Keratinocyte (primary cell): ENCODE results near the gene TXN. TPM values are rescaled to one million over a fixed set of nuclear protein-coding genes. Genes with fewer than 3 reads are reported as not detected.
A peak's percentile ranks its signal among the peaks of the same experiment; 100 is the strongest.

ENCODE experiments used
- DNase-seq: peaks from one replicate; pipeline ENCODE4 v3.0.0-alpha.2; 2011; ENCODE audit warnings: low read depth, missing footprints, low spot score
- FAIRE-seq: peaks from 2 replicates; lab custom pipeline; 2011; peaks lifted over from hg19 to GRCh38; lab: Jason Lieb, UNC
- H2AFZ ChIP-seq: 2 replicates; pipeline ENCODE4 v1.6.0; 2012; ENCODE audit warnings: low read length, control low read depth, inconsistent platforms; ENCODE audit not compliant: control insufficient read depth
- H3K27ac ChIP-seq: 2 replicates; pipeline ENCODE4 v1.5.1; 2011; ENCODE audit warnings: low read length; ENCODE audit not compliant: control insufficient read depth, insufficient read depth
- H3K27me3 ChIP-seq: 3 replicates; pipeline ENCODE4 v1.6.0; 2011; ENCODE audit warnings: low read length; ENCODE audit not compliant: control insufficient read depth, insufficient read depth; ENCODE audit errors: extremely low read depth
- H3K36me3 ChIP-seq, 2 experiments: 2 replicates in 1 of 2; 3 replicates in 1 of 2; pipeline ENCODE4 v1.5.1; 2011; ENCODE audit warnings: low read length in 2 of 2, mild to moderate bottlenecking in 1 of 2; ENCODE audit not compliant: control insufficient read depth in 2 of 2, insufficient read depth in 2 of 2; ENCODE audit errors: extremely low read depth in 1 of 2
- H3K4me1 ChIP-seq: 3 replicates; pipeline ENCODE4 v1.5.1; 2011; ENCODE audit warnings: low read length; ENCODE audit not compliant: control insufficient read depth, insufficient read depth; ENCODE audit errors: extremely low read depth
- H3K4me2 ChIP-seq: 3 replicates; pipeline ENCODE4 v1.6.0; 2011; ENCODE audit warnings: low read depth, low read length; ENCODE audit not compliant: control insufficient read depth, insufficient read depth; ENCODE audit errors: extremely low read depth
- H3K4me3 ChIP-seq, 3 experiments: fragments of 200-600 bp in 1 of 3; sonication (generic) in 1 of 3; 2 replicates in 2 of 3; 3 replicates in 1 of 3; pipeline ENCODE4 v1.5.1; 2011 to 2016; ENCODE audit warnings: low read length in 3 of 3, mild to moderate bottlenecking in 3 of 3, control low read depth in 2 of 3, inconsistent platforms in 1 of 3, low read depth in 1 of 3, mixed read lengths in 1 of 3, mixed run types in 1 of 3, moderate library complexity in 1 of 3; ENCODE audit not compliant: control insufficient read depth in 2 of 3, insufficient read depth in 2 of 3; ENCODE audit errors: extremely low read depth in 1 of 3
- H3K79me2 ChIP-seq: 2 replicates; pipeline ENCODE4 v1.6.0; 2012; ENCODE audit warnings: low read length; ENCODE audit not compliant: control insufficient read depth, insufficient read depth
- H3K9ac ChIP-seq: 3 replicates; pipeline ENCODE4 v1.6.0; 2011; ENCODE audit warnings: low read length; ENCODE audit not compliant: control insufficient read depth, insufficient read depth; ENCODE audit errors: extremely low read depth
- H3K9me1 ChIP-seq: 3 replicates; pipeline ENCODE4 v1.6.0; 2011; ENCODE audit warnings: low read length; ENCODE audit not compliant: control insufficient read depth, insufficient read depth; ENCODE audit errors: extremely low read depth
- H3K9me3 ChIP-seq: 2 replicates; pipeline ENCODE4 v1.5.1; 2012; ENCODE audit warnings: low read depth, low read length; ENCODE audit not compliant: control insufficient read depth
- H4K20me1 ChIP-seq: 3 replicates; pipeline ENCODE4 v1.6.0; 2011; ENCODE audit warnings: low read length; ENCODE audit not compliant: control insufficient read depth, insufficient read depth; ENCODE audit errors: extremely low read depth
- CTCF ChIP-seq, 3 experiments: IDR thresholded peaks in 1 of 3; conservative IDR thresholded peaks in 1 of 3; optimal IDR thresholded peaks in 1 of 3; 2 replicates in 2 of 3; 3 replicates in 1 of 3; pipeline versions ENCODE3 to v1.5.1; 2011; ENCODE audit warnings: low read length in 3 of 3, mild to moderate bottlenecking in 3 of 3, moderate library complexity in 2 of 3, control low read depth in 1 of 3, inconsistent platforms in 1 of 3; ENCODE audit not compliant: insufficient read depth in 2 of 3; ENCODE audit errors: extremely low read depth in 1 of 3
- EZH2 ChIP-seq: IDR thresholded peaks from one replicate; pipeline ENCODE4 v1.6.1; 2012; ENCODE audit warnings: inconsistent platforms, mild to moderate bottlenecking, low read length, moderate library complexity
- dilution Hi-C: fragments of 300-500 bp; cut with MboI; formaldehyde crosslinking; loops from one replicate; pipeline ENCODE4 v1.7.0; 2020; ENCODE audit warnings: low sequenced_read_pairs; ENCODE audit not compliant: extremely low pct_ligation_motif_present
- polyA plus RNA-seq, 5 experiments: library from polyadenylated mRNA; depleted of rRNA in 3 of 5; stranded (reverse) in 3 of 5; stranded (forward) in 1 of 5; unstranded in 1 of 5; fragments of >200 nt; gene quantifications; 1 replicate in 1 of 5; 2 replicates in 3 of 5; 3 replicates in 1 of 5; pipeline versions ENCODE4 v1.2.1 to v1.2.3, GENCODE V29; 2011 to 2012; ENCODE audit warnings: missing spikeins in 2 of 5, low read depth in 1 of 5, low replicate concordance in 1 of 5

The TXN gene
- polyA plus RNA-seq, 1 donor (not counting 4 experiments of a cell fraction or from before 2014, with no cell fraction given) = 1,127 TPM

GRCh38 chr9:110241260-110241857 lies 14.9 kb downstream of the TXN start:
- Histone ChIP-seq H3K4me3 (no peak overlapping the region), H2AFZ (no peak overlapping the region), H3K36me3 (peaks cover 8 to 21% of the 10 kb centered on the region in 2 experiments), H3K4me2 (peak overlapping the region; percentile 17), H4K20me1 (peaks cover 3% of the 10 kb centered on the region), H3K9me1 (no peaks in the 10 kb centered on the region), H3K9me3 (no peaks in the 10 kb centered on the region), H3K4me1 (peaks cover 17% of the 10 kb centered on the region), H3K27me3 (no peaks in the 10 kb centered on the region), H3K79me2 (peaks cover 3% of the 10 kb centered on the region), H3K27ac (peak overlapping the region; percentile 36), H3K9ac (no peak overlapping the region)
- FAIRE-seq (peak; percentile 23), DNase-seq (no peak)
- dilution Hi-C loops = no loop called here
- no peak for TF ChIP-seq EZH2
- TF ChIP-seq CTCF (optimal IDR thresholded peaks at IDR 0.05 in 1 of 3, IDR thresholded peaks at IDR 0.05 in 1 of 3, conservative IDR thresholded peaks at IDR 0.05 in 1 of 3; ENCODE audit: extremely low read depth in 1 of 3, insufficient read depth in 2 of 3, low read length in 3 of 3) = no peak

GRCh38 chr9:110240198-110240597 lies 16.1 kb downstream of the TXN start:
- Histone ChIP-seq H3K4me2 (no peak overlapping the region), H3K36me3 (peaks cover 2 to 19% of the 10 kb centered on the region in 2 experiments), H2AFZ (no peak overlapping the region), H4K20me1 (peaks cover 3% of the 10 kb centered on the region), H3K9me3 (no peaks in the 10 kb centered on the region), H3K4me3 (no peak overlapping the region), H3K9ac (no peak overlapping the region), H3K79me2 (no peaks in the 10 kb centered on the region), H3K27me3 (no peaks in the 10 kb centered on the region), H3K9me1 (no peaks in the 10 kb centered on the region), H3K4me1 (peaks cover 17% of the 10 kb centered on the region), H3K27ac (no peak overlapping the region)
- DNase-seq (no peak), FAIRE-seq (no peak)
- no peak for TF ChIP-seq EZH2
- TF ChIP-seq CTCF (optimal IDR thresholded peaks at IDR 0.05 in 1 of 3, IDR thresholded peaks at IDR 0.05 in 1 of 3, conservative IDR thresholded peaks at IDR 0.05 in 1 of 3; ENCODE audit: extremely low read depth in 1 of 3, insufficient read depth in 2 of 3, low read length in 3 of 3) = no peak
- dilution Hi-C loops = no loop called here
